ENCODE measurements around the gene BRINP2.
A peak's percentile ranks its signal among the peaks of the same experiment; 100 is the strongest.

Gene BRINP2

DNA sequence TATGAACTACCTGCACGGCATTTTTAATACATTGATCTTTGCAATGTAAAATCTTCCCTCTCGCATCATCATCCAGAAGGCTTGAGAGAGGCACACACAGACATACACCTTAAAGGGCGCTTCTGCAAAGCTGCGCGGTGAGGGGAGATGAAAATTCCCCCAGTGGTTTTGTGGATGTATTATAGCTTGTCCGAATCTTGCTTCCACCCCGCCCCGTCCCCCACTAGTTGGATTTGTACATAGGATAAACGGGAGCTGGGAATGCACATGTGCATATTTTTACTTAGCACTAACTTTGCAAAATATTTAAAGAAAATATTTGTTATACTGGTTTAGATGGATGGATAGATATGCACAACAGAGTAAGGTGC lies 5.7 kb upstream of the BRINP2 start:
- no peak for DNase-seq (ENCODE audit: low spot score)

GRCh38 chr1:177171536-177172123 lies 872 bp downstream of the BRINP2 start:
- peak; percentile 37 for DNase-seq (ENCODE audit: low spot score)

- DNase-seq (ENCODE audit: low spot score), result no peak
Observed at GRCh38 chr1:177172272-177172671, 1.5 kb downstream of the BRINP2 start.

GRCh38 chr1:177172866-177173265 lies 2.1 kb downstream of the BRINP2 start:
- DNase-seq (ENCODE audit: low spot score), result no peak

- DNase-seq (ENCODE audit: low spot score), result no peak
Observed at GRCh38 chr1:177173976-177174375, 3.2 kb downstream of the BRINP2 start.

DNA sequence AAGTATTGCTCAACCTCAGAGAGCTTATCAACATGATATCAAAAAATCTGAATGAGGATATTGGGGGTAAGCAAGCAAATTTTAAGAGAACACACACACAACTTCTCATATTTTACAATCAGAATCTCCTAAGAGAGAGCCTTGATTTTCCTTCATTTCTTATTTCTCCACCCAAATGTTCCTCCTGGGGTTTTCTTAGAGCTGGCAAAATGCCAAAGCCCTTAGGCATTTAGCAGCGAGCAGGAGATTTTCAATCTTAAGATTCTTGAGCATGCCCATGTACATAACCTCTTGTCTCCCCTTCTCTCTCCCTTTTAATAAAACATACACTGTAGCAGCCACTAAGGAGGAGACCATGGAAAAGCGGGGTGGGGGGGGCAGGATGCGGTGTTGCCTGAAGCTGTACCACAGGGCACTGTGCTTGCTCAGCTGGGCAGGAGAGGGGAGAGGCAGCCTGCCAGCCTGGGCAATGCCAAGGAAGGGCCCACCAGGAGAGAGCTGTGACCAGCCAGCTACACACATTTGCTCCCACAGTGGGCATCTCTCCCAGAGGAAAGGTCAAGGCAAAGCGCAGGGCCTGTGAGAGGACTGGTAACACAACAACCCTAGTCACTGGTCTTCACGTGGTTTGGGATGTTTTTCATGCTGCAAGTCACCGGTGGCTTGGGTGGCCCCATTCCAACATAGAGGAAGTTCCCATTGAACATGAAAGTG lies 4.3 kb downstream of the BRINP2 start:
- no peak for DNase-seq (ENCODE audit: low spot score)

- no peak for DNase-seq (ENCODE audit: low spot score)
Observed at GRCh38 chr1:177181280-177181630, 10.5 kb downstream of the BRINP2 start.

DNA sequence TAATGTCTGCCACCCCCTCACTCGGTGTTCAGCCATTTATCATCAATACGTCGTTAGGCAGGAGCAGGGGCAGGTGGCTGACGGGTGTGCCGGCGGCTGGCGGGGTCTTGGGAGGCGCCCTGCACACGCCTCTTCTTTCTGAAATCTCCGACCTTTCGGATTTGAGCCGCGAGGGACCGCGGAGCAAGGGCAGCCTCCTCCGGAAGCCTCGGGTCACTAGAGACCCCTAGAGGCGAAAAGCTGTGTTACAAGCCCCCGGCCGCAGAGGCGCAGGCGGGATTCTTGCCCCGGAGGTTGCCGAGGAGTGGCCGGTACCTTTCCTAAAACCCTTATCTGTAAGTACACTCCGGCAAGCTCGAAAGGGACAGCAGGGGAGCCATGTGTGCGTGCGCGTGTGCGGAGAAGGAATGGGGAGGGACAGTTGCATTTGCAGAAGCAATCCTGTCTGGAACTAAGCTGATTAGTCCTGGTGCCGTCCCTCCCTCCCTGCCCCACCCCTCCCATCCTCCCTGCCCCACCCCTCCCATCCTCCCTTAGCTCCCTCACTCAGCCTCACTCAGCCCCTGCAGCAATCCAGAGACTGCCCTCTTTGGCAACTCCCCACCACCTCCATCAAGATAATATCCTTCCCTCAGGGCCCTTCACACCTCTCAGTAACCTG lies 11.0 kb downstream of the BRINP2 start:
- DNase-seq (ENCODE audit: low spot score), result peak; percentile 88

DNA sequence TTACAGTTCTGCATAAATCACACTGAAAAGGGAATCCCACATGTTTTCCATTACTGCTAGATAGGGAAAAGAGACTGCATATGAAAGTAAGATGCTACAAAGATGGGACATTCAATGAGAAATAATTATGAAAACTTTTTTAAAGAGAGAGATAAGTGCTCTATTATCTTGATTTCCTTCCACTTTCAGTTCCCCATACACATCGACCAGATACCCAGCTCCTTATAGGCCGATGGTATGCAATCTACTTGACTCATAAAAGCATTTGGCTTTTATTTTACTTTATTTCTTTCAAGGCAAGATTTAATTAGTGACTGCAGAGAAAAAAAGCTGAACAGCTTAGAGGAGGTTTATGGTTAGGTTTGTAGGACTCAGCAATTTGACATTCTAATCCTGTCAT lies 13.1 kb downstream of the BRINP2 start:
- DNase-seq (ENCODE audit: low spot score), result no peak

DNA sequence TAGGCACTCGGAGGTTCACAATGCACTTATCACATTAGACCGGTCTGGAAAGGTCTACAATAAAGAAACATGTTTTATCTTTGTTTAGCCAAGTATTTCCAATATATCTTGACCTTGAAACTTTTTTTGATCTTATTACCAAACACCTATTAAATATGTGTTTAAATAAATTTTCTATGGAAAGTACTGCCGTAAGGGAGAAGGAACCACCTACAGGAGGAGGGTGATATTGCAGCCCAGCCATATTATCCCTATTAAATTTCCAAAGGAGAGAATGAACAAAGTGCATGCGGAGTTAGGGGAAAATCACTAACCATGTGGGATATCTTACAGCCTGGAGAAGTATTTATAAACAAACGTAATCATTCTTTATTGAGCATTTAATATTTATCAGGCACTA lies 14.5 kb downstream of the BRINP2 start:
- DNase-seq (ENCODE audit: low spot score), result no peak

- no peak for DNase-seq (ENCODE audit: low spot score)
Observed at GRCh38 chr1:177186639-177187038, 15.9 kb downstream of the BRINP2 start.

DNA sequence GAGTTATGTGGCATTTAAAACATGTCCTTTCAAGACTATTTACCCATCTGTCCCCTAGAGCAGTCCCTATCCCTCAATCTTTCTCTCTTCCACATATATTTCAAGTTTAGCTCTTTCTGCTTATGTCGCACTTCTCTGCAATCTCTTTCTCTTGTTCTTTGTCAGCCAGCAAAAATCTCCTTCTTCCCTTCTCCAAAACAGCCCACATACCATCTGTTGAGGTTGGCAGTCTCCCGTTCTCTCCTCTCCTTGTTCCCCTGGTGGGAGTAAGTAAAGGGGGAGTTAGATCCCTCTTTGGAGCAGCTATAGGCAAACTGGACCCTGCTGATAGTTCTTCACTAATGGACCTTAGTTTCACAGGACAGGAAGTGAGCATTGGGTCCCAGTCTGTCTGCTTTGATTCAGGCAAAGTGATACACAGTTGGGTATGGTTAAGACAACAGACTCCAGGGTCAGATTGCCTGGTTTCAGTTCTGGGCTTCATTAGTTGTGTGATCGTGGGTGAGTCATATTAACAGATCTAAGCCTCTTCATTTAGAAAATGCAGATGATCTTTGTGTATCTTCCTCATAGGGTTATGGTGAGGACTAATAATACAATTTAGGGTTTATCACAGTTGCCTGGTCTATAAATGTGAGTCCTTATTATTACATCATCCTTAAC lies 19.7 kb downstream of the BRINP2 start:
- peak; percentile 22 for DNase-seq (ENCODE audit: low spot score)

DNA sequence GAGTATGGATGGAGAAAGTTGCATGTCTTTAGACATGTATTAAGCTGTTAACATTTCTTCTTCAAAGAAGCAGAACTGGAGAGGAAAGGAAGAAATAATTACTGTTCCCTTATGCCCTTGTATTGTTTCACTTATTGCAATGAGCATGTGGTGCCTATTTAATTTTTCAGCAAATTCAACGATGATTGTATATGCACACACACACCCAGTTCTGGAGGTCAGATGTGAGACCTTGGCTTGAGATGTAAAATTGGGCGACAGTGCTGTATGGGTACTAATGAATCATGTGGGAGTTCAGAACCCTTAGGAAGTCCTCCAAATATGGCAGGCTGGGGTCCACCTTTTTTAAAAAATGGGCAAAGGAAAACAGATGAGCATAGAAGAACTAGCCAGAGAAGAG lies 27.5 kb downstream of the BRINP2 start:
- no peak for DNase-seq (ENCODE audit: low spot score)

- no peak for DNase-seq (ENCODE audit: low spot score)
Observed at GRCh38 chr1:177200290-177200689, 29.5 kb downstream of the BRINP2 start.

- DNase-seq (ENCODE audit: low spot score), result no peak
Observed at GRCh38 chr1:177206831-177207355, 36.1 kb downstream of the BRINP2 start.

- no peak for DNase-seq (ENCODE audit: low spot score)
Observed at GRCh38 chr1:177208920-177209319, 38.2 kb downstream of the BRINP2 start.

GRCh38 chr1:177209357-177209756 lies 38.6 kb downstream of the BRINP2 start:
- peak; percentile 95 for DNase-seq (ENCODE audit: low spot score)

GRCh38 chr1:177210071-177210470 lies 39.3 kb downstream of the BRINP2 start:
- DNase-seq (ENCODE audit: low spot score), result no peak

DNA sequence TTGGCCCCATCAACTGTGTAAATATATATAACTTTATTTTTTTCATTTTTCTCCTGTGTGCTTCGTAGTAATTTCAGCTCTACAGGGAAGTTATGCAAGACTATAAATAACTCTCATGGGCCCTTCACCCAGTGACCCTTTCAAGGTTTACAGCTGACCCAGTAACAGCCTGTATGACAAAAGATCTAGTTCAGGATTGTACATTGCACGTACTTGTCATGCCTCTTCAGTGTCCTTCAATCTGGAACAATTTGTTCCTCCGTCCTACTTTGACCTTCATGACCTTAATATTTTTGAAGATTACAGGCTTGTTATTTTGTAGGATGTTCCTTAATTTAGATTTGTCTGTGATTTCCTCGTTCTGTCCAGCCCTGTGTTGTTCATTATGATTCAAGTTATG lies 40.5 kb downstream of the BRINP2 start:
- no peak for DNase-seq (ENCODE audit: low spot score)

GRCh38 chr1:177216587-177217202 lies 45.9 kb downstream of the BRINP2 start:
- DNase-seq (ENCODE audit: low spot score), result no peak

DNA sequence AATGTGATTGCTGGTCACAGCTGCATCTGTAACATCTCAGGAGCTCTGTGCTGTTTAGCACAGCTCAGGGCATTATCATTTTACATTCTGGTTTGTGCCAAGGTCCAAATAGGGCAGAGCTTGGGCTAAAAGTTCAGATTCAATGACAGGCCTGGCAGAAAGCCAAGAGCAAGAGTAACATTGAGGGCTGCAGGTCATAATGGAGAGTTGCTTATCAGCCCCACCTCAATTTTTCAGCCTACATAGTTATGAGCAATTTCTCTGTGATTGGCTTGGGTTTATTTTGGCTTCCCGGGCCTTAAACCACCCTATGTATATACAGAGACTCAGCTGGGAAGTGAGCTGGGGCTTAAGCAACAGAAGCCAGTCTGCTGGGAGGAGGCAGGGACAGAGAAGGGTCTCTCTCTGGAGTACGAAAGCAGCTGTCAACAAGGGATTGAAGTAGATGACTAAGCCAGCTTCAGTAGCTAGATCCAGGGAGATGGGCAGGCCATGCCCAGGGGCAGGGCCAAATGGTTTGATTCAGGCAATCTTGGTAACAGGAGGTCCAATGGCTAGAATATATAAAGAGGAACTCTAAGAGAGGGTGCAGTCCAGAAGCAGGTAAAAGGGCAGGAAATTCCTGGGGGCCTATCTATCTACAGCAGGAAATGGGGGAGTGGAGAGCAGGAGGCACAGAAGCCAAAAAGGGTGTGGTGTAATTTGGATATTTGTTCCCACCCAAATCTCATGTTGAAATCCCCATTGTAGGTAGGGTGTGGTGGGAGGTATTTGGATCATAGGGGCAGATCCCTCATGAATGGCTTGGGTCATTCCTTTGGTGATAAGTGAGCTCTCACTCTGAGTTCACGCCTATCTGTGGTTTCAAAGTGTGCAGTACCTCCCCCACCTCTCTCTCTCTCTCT lies 49.0 kb downstream of the BRINP2 start:
- DNase-seq (ENCODE audit: low spot score), result no peak
